Measurements from ENCODE around the gene CACNA1E.
A peak's percentile ranks its signal among the peaks of the same experiment; 100 is the strongest.

Gene CACNA1E

DNA sequence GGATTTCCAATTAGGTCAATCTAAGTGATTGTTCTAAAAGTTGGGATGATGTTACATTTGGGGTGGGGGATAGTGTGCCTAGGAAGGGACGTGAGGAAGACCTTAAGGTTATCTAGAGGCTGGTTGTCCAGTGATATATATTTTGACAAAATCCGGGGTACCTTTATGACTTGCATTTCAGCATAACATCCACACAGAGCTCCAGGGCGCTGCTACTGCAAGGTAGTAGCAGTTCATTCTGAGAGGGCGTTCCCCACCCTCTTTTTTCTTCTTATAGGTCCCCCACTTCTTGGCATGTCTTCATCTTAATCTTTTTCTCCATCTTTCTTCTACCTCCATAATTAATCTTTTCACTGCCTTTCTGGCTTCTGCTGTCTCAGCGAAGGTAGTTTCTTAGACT is 161.9 kb downstream of the CACNA1E start:
- DNase-seq = no peak

DNA sequence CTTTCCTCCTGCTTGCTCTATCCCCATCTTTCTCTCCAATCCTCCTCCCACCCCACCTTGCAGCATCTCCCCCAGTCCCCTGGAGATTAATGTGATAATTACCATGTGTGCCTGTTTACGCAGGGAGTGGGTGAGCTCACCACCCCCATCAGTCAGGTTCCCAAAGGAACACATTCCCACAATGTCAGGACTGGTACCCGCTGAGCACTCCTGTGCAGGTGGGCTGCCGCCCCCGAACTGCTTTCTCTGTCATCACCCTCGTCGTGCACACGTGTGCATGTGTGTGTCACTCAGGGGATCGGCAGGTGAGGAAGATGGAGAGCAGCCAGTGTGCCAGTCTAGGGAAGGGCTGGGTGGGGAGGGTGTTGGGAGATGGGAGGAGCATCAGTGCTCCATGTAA is 163.4 kb downstream of the CACNA1E start:
- no peak for DNase-seq

DNA sequence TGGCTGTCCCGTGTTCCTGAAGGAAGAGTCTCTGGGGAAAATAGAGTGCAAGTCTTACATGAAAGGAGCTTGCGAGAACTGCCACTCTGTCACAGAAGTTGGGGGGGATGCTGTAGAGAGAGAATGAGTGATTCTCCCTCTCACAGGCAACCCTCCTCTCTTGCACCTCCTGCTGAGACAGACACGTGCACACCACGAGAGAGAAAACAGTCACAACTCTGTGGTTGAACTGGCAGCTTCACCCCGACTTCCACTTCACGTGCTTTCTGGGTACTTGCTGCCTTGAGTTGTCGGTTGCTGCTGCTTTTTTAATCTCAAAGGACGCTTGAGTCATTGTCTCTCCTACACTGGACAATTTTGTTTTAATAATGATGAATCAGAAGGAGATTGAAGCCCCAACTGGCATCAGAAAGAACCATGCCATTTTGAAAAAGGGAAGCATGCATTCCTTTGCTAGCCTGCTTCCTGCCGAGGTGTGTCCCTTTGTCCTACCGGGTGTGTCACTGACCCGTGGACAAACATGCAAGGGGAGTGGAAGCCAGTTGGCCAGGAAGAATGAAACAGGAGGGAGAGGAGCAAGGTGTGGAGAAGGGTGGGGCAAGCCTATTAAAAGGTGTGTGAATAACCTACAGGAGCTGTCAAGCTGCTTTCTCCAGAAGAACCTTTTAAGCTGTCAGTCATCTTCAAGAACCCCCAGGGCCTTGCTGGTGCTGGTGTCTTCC is 164.2 kb downstream of the CACNA1E start:
- DNase-seq = no peak

DNA sequence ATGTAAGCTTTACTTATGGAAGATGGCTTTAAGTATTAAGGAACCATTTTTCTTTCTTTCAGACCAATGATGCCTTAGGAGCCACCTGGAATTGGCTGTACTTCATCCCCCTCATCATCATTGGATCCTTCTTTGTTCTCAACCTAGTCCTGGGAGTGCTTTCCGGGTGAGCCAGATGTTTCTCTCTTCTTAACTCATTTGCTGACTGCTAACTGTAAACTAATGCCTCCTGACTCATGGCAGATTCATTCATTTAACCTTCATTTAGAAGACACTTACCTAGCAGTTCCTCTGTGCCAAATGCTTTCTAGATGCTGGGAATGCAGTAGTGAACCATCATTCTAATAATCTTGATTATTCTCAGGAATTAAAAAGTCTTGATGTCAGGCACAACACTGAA is 168.0 kb downstream of the CACNA1E start:
- DNase-seq = no peak

DNA sequence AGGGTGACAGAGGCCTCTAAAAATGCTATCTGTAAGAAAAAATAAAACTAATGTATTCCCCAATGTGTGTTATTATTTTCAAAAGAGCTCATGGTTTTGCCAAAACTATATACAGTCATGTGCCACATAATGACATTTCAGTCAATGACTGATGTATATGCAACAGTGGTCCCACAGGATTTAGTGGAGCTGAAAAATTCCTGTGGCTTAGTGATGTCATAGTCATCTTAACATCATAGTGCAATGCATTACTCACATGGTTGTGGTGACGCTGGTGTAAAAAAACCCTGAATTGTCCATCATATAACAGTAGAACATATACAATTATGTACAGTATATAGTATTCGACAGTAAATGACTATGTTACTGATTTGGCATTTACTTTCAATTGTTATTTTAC is 172.4 kb downstream of the CACNA1E start:
- peak in 1 of 3 donors; percentile 10 for DNase-seq

DNA sequence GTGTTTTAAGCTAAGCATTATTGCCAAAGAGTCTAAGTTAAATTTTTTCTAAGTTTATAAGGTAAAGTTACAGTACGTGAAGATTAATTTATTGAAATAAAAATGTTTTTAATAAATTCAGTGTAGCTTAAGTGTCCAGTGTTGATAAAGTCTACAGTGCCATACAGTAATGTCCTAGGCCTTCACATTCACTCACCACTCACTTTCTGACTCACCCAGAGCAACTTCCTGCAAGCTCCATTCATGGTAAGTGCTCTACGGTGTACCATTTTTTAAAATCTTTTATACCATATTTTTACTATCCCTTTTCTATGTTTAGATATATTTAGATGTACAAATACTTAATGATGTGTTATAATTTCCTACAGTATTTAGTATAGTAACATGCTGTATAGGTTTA is 173.2 kb downstream of the CACNA1E start:
- DNase-seq = no peak

DNA sequence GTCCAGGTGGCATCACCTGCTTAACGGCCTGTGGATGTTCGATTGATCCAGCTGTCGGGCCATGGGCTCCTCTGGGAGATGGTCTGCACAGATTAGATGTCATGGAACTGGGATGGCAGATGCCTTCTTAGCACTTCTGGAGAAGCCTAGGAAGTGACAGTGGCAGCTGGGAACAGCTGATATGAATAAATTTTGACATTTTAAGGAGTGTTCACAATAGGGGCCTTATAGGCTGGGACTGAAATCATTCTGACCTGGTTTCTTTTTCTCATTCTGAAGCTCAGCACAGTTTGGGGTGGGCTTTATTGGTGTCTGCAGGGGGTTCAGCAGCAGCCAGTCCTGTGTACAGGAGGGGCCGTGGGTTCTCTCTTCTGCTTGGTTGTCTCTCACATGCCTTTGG is 175.3 kb downstream of the CACNA1E start:
- no peak for DNase-seq

DNA sequence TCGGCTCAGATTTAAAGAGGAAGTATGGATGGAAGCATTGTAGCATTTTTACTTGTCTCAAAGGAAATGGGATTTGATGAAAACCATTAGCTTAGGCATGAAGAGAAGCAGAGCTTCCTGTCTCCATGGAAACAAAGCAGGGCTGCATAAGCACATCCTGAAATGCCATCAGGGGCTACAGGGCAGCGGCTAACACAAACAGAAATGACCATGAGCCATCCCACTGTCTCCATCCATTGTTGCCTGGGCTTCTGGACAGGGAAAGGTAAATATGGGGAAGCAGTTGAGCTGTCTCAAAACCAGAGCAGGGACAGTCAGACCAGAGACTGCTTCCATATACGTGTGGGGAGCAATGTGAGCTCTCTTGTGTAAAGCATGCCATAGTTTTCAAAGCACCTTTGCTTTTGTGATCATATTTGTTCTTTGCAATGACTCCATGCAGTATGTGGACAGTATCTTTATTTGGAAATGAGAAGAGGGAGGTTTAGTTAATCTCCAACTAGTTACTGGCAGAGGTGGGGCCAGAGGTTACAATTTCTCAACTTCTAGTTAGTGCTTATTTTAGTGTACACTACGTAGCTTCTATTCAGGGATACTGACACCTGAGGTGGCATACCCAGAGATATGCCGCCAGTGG is 176.1 kb downstream of the CACNA1E start:
- no peak for DNase-seq

DNA sequence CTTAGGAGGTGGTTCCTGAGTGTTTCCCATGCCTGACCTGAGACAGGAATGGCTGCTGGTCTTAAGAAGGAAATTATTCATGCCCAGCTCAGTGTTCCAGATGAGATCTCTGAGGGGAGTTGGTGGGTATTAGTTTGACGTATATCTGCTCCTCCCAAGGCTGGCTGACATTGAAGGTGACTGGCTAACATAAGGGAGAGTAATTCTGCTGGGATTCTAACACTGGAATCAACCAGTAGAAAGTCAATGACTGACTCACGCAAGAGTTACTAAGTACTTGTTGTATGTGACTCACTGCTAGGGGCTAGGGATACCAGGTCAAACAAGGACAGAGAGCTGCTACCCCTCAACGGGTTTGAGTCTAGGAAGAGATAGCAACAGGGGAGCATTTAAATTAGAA is 177.3 kb downstream of the CACNA1E start:
- no peak for DNase-seq

DNA sequence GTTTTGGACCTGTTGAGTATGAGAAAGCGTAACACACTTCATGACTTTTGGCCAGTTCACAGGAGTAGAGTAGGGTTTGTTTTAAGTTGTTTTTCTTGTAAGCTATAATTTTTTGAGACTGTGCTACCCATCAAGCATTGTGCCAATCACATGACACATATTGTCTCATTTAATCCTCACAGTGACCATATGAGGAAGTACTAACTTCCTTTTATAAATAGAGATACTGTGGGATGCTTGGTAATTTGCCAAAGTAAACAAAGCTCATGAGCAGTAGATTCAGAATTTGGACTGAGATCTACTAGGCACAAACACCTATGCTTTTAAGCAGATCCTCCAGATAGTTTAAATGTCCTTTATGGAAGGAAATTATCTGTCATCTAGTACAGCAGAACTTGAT is 178.3 kb downstream of the CACNA1E start:
- peak in 2 of 3 donors; percentile 1 to 7 for DNase-seq

DNA sequence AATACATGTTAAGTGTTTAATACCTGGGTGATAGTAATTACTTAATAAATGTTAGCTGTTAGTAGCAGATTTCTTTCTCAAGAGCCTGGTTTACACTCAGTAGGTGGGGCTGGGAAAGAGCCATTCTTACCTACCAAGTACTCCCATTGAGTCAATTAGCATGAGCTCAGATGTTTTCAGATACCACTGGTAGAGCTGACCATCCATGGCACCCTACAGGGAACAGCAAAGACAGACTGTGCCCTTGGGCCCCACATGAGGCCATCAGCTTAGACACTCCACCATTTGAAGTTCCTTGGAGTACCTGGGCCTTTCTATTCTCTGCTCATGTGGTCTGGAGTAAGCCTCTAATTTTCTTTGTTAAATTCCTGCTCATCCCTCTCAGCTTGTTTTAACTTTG is 179.3 kb downstream of the CACNA1E start:
- no peak for DNase-seq

DNA sequence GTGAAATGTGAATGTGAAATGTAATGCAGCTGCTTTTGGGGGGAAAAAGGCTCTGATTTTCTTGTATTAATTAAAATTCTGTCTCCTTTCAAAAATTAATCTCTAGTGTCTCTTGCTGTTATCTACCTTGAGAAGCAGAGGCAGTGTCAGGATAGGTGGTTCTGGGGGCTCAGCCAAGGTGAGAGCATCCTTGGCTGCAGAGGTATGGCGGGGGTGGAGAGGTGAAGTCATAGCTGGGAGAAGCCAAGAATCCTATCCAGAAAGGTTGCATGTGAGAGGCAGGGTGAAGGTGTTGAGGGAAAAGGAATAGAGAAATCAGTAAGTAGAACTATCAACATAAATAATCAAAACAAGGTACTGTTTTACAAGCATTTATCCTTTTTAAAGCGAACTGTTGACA is 181.2 kb downstream of the CACNA1E start:
- no peak for DNase-seq

DNA sequence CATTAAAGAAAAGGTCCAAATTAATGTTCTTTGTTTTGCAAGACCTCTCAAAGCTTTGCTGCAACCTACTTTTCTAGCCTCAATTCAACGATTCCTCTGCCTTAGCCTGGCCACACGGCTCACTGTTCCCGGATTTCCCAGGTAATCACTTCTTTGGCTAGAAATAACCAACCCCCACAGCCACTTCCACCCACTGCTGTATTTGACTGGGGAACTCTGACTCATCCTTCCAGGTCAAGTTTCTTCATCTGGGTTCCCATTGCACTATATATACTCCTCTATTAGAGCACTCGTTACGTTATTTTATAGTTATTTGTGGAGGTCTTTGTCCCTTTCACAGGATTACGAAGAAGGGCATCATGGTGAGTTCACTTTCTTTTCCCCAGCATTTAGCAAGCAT is 185.9 kb downstream of the CACNA1E start:
- DNase-seq = peak in 1 of 3 donors; percentile 3

DNA sequence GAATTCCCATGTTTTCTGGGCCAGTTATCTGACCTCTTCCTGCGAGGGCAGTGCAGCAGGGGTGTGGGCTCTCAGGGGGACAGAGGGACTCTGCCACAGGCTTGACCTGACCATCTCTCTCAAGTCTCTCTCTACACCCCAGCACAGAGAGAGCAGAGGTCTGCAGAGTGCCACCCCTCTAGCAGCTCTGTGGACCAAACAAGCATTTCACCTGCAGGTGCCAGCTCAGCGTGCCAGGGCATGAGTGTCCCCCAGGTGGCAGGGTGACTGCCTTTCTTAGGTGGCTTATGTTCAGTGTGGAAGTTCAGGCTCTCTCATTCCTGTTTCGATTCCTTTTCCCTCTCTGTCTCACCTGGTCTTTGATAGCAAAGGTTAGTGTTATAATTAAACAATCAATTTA is 191.3 kb downstream of the CACNA1E start:
- no peak for DNase-seq

DNA sequence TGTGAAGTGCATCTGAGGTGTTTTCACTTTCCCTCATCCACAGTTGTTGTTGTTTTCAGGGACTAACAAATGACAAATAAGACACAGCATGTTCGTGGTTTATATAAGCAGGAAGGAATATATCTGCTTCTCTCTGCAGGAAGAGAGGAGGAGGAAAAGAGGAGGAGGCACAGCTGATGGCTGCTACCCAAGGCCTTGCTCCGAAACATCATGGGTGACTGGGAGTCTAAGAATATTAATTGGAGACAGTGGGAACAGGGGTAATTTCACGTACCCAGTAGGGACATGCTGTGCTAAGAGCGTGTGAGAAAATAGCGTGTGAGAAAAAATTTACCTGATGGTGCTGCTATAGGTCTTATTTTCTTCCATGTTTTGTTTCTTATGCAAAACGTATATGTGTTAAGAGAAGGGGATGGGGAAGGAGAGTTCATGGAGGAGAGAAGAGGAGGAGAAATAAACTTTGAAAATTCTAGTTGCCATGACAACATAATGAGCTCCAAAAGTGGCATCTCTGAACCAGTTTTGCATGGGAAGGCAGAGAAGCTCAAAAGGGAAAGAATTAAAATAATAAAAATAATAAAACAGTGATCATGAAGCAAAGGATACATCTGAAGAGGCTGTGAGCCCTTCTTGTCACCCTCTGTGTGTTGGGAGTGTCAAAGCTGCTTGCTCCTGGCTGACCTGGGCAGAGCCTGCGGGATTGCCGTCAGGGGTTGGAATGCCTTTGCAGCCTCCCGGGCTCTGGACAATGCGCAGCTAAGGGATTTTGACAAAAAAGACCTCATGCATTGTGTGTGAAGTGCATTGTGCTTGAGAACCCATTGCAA is 192.0 kb downstream of the CACNA1E start:
- no peak for DNase-seq

DNA sequence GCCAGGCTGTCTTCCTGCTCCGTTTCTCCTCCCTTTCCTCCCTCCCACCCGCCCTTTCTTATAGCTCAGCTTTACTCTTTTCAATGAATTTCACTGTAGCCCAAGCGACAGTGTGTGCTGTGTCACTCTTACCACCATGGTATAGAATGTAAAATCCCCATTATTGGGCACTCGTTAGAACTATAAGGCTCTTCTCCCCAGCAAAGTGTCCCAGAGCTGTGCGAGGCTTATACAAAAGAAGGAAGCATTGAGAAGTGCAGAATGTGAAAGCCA is 192.5 kb downstream of the CACNA1E start:
- DNase-seq = no peak

DNA sequence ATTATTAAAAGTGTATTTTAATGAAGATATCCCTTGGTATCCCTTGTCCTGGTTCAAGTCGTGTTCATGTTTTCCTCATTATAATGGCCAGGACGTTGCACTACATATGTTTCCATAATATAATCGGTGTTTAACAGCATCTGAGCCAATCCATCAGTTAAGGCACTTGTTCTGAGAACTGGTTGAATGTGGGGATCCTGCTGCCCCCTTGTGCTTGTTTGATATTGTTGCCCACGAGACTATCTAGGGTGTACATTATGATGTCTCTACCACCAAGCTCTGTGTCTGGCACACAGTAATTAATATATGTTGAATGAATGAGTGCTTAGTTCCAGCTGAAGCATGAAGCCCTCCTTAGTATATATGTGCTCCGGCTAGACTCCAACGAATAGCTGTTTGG is 193.0 kb downstream of the CACNA1E start:
- DNase-seq = peak in 2 of 3 donors; percentile 16 to 20

DNA sequence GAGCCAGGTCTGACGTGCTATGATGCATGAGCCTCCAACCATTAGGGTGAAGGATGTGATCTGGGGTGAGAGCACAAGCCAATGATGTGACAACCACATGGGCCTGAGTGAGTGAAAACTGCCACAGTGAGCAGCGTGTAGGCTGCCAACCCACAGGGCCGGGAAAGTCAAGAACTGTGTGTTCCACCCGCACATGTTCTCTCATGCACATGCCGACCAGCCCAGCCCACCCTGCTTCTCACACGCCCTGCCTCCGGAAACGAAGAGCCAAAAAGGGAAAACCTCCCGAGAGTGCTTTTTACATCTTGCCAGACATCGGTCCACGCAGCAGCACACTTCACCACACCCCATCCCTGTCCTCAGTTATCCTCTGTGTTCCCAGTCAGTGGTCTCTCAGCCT is 197.0 kb downstream of the CACNA1E start:
- DNase-seq = no peak

DNA sequence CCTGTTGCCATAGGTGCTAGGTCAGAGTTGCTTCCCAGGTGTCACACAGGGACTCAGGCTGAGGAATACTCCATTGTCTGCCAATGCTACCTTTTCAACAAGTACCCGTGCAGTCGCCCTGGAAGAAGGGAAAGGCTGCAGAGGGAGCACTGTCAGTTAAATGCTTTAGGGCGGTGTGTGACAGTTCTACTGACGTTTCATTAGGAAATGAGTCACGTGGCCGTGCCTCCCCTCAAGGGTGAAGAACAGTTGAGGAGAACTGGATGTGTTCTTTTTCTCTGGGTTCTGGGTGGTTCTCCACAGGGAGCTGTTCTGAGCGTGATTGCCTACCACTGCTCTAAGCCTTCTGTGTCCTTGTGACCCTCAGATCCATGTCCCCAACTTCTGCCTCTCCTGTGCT is 197.6 kb downstream of the CACNA1E start:
- no peak for DNase-seq

DNA sequence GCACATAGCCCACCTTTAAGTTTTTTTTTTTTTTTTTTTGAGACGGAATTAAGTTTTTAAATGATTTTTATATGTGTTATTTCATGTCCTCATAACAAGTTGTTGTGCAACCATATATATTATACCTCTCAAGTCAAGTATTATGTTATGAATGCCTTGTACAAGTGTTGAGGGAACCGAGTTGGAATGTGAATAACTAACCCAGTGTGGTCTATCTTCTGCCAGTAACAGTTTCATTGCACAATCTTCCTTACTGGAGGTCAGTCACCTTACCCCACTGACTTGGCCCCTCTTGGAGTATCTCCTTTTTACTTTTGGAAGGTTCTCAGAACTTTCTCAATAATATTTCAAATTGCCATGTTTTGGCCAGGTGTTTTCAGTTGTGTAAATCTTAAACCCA is 201.9 kb downstream of the CACNA1E start:
- DNase-seq = no peak

DNA sequence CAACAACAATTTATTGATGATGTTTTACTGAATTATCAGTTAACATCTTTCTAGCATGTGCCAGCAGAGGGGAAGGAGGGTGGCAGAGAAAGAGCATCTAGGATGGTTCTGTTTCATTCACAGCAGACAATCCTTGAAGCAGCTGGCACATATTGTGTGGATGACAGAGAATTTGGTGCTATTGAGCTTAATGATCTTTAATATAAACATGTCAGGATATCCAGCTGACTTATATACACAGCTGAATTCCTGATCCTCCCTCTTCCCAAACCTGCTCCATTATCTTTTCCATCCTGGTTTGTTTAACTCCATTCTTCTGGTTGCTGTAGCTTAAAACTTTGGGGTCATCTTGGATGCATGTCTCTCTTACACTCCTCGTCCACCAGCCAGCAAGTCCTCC is 218.6 kb downstream of the CACNA1E start:
- DNase-seq = no peak

DNA sequence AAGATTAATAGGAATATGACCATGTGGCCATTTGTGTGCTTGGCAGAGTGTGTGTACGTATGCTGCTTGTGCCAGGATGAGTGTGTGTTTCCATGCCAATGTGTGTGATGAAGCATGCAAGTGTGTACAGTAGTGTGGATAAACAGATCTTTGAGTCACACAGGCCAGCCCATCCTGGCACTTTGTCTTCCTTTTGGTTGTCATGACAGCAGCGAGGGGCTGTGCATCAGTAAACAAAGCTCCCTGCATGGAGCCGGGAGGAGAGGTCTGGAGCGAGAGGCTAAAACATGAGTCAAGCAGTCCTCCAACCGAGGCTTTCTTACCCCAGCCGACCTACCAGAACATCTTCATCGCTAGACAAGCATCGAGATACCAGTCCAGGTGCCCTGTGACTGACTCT is 221.2 kb downstream of the CACNA1E start:
- no peak for DNase-seq

DNA sequence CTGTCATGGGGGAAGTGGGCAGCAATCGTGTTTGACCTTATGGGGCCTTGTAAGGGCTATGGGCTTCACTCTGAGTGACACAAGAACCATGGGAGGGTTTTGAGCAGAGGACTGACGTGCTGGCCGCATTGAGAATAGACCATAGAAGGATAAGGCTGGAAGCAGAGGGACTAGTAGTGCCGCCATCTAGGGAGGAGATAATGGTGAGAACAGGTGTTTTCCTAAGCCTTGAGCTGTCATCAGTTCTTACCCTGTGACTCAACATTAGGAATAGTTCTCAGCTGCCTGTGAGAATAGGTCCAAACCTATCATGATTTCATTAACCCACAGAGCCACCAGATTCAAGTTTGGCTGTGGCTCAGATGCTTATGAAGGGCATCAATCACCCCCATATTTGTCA is 228.5 kb downstream of the CACNA1E start:
- DNase-seq = no peak

DNA sequence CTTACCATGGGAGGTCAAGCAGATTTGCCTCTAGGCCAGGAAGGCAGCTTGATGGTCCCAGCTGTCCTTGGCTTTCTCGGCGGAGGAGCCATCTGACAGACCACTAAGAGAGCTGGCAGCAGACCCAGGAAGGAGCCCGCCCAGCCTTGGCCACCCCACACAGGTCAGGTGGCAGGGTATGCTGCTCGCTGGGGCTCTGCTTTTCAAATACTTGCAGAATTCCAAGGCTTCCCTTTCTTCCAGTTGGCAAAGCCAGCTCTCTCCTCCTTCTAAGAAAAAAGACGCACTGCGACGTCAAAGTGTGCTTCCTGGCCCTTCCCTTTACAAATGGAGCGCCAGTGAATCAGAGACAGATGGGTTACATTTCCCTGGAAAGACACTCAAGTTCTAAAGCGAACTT is 229.4 kb downstream of the CACNA1E start:
- DNase-seq = no peak

All from suppressor macrophage treated with lipopolysaccharide for 1 hour (primary cell).